ENCODE data around the gene IDE.

DNA sequence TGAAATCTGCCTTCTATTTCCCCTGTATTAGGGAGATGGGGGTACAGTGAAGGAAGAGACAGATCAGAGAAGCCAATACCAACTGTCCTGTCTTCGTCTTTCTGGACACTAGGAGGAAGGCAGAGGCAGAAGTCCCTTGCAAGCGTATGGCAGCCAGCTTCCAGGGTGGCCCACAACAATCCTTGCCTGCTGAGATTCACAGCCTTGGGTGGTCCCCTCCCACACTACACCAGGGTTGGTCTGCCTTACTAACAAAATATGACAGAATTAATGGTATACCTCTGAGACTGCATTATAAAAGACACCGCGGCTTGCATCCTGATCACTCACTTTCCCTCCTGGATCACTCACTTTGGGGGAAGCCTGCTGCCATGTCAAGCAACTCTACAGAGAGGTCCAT is 90.4 kb downstream of the IDE start:
- TF ChIP-seq CTCF (conservative IDR thresholded peaks at IDR 0.05) (no peak), ZFX (IDR thresholded peaks at IDR 0.05) (no peak)
